Pancreas (tissue), 10 donors: ENCODE measurements around the gene SERPINI1. TPM values are rescaled to one million over a fixed set of nuclear protein-coding genes. Genes with fewer than 3 reads are reported as not detected.

Experiments used
- ATAC-seq, 4 donors: fragments of 200-7000 bp; cut with Tn5 transposase; one replicate each; pipeline versions ENCODE4 v1.8.0 to v1.9.1; 2020; ENCODE audit warnings: mild to moderate bottlenecking in 4 of 4, moderate library complexity in 4 of 4
- DNase-seq, 6 donors: peaks; one replicate each; pipeline ENCODE4 v3.0.0-alpha.2; 2020
- FAIRE-seq: peaks from 2 replicates; lab custom pipeline; 2012; peaks lifted over from hg19 to GRCh38; lab: Jason Lieb, UNC
- H3K27ac ChIP-seq, 4 donors: fragments of 200-600 bp; sonication (generic); 1 replicate in 3 of 4; 2 replicates in 1 of 4; pipeline versions ENCODE4 v1.5.0 to v1.8.0; 2020
- H3K27me3 ChIP-seq, 4 donors: fragments of 200-600 bp; one replicate each; pipeline ENCODE4 v1.8.0; 2021
- H3K36me3 ChIP-seq, 3 donors: fragments of 200-600 bp; sonication (generic) in 1 of 3; one replicate each; pipeline versions ENCODE4 v1.5.0 to v1.8.0; 2020 to 2021
- H3K4me1 ChIP-seq, 3 donors: fragments of 200-600 bp; one replicate each; pipeline ENCODE4 v1.8.0; 2021
- H3K4me3 ChIP-seq, 4 donors: fragments of 200-600 bp; sonication (generic) in 2 of 4; one replicate each; pipeline versions ENCODE4 v1.5.0 to v1.8.0; 2020 to 2021
- H3K9me3 ChIP-seq, 4 donors: fragments of 200-600 bp; one replicate each; pipeline ENCODE4 v1.8.0; 2021
- WGBS, 2 donors: extraction: QIAGEN DNeasy Blood & Tissue Kit; methylation state at CpG; one replicate each; pipeline ENCODE4 v1.1.7; 2013; 5-methylcytosine and 5-hydroxymethylcytosine counted together
- intact Hi-C, 3 donors: fragments of 100-400 bp; cut with DNase I; formaldehyde crosslinking; loops; one replicate each; pipeline versions ENCODE4 v1.11.1 to v1.14.2; 2022
- polyA plus RNA-seq, 2 donors: library from polyadenylated mRNA; stranded (reverse); fragments of 200-250 nt; gene quantifications; one replicate each; pipeline ENCODE4 v1.2.3, GENCODE V29; 2013
- total RNA-seq, 6 donors: library from RNA; stranded (reverse); fragmentation: NEBNext Ultra II Directional in 4 of 6; extraction: Animal tissue kit (Norgen Biotek cat#: 25700) in 4 of 6; gene quantifications; one replicate each; pipeline versions ENCODE4 v1.2.1 to v1.2.4, GENCODE V29; 2021 to 2023
- TF ChIP-seq, protein P1 (sequence below), 4 donors: fragments of 200-600 bp; sonication (generic) in 3 of 4; IDR thresholded peaks; one replicate each; pipeline versions ENCODE4 v1.5.0 to v1.8.0; 2021; ENCODE audit warnings: antibody characterized with exemption in 4 of 4
- donor health status: healthy with polysubstance abuse.
- donor health status: DM: no; HTN: no; CAD: no; lungs with moderate emphysema.
- donor health status: DM: no; HTN: no; CAD: no.
- donor health status: control.
- donor health status: control.
- donor health status: Bipolar disorder and iron deficiency.
- donor health status: DM: yes; HTN: yes; CAD: no.
- donor health status: DM: no; HTN: no; CAD: no.
- donor health status: DM: no; HTN: no; CAD: no.
- donor health status: DM: yes; HTN: yes; CAD: no.

SERPINI1 gene
- total and polyA plus RNA-seq, 8 donors, result 12.1 to 23.7 (median 20.8) TPM

DNA sequence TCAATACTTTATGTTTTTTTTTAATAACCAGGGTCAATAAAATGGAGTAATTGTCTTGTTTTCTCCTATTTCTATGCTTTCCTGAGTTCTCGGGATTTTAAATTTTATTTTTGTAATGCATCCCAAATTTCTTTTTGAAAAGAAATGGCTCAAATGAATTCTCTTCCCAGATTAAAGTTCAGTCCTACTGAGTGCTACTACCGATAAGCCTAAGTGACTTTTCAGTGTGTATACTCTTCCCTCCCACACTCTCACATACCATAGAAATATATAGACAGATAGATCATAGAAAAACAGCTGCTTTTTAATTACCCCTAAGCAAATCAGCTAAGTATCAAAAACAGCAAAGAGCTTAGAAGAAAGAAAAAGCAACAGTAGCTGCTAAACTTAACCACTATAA, 1.5 kb downstream of the SERPINI1 start:
- DNase-seq, result no peak
- H3K4me3 ChIP-seq, result peak overlapping the region in 2 of 4 donors; percentile 89 to 91
- H3K9me3 ChIP-seq, result no peaks in the 10 kb centered on the region
- no peaks in the 10 kb centered on the region for H3K27me3 ChIP-seq
- intact Hi-C loops, result no loop called here
- WGBS, 2 donors, result 39 to 42% methylated on average over 2 of the region's 2 CpGs
- TF ChIP-seq, protein P1, sequence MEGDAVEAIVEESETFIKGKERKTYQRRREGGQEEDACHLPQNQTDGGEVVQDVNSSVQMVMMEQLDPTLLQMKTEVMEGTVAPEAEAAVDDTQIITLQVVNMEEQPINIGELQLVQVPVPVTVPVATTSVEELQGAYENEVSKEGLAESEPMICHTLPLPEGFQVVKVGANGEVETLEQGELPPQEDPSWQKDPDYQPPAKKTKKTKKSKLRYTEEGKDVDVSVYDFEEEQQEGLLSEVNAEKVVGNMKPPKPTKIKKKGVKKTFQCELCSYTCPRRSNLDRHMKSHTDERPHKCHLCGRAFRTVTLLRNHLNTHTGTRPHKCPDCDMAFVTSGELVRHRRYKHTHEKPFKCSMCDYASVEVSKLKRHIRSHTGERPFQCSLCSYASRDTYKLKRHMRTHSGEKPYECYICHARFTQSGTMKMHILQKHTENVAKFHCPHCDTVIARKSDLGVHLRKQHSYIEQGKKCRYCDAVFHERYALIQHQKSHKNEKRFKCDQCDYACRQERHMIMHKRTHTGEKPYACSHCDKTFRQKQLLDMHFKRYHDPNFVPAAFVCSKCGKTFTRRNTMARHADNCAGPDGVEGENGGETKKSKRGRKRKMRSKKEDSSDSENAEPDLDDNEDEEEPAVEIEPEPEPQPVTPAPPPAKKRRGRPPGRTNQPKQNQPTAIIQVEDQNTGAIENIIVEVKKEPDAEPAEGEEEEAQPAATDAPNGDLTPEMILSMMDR (IDR thresholded peaks at IDR 0.05), result no peak
- no peak for ATAC-seq
- H3K36me3 ChIP-seq, result no peaks in the 10 kb centered on the region
- H3K27ac ChIP-seq, result peak overlapping the region in 2 of 4 donors; percentile 91 to 94
- peaks cover 12 to 37% (median 22%) of the 10 kb centered on the region in 3 donors for H3K4me1 ChIP-seq
- no peak for FAIRE-seq

DNA sequence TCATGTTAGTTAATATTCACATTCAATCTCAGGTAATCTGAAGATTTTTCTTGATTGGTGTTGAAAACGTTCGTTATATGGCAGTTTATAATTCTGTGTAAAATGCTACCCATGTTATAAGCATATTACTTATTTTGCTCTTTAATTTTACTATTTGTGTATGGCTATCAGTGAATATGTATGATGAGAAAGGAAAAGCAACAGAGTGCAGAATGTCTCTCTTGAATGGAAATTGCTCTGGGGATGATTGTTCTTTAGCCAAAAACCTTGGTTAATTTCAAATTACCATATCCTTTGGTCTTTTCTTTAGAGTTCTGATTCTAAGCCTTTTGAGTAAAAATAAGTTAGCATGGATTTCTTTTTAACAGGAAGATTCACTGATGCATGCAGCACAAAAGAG, 2.5 kb downstream of the SERPINI1 start:
- intact Hi-C loops, result no loop called here

DNA sequence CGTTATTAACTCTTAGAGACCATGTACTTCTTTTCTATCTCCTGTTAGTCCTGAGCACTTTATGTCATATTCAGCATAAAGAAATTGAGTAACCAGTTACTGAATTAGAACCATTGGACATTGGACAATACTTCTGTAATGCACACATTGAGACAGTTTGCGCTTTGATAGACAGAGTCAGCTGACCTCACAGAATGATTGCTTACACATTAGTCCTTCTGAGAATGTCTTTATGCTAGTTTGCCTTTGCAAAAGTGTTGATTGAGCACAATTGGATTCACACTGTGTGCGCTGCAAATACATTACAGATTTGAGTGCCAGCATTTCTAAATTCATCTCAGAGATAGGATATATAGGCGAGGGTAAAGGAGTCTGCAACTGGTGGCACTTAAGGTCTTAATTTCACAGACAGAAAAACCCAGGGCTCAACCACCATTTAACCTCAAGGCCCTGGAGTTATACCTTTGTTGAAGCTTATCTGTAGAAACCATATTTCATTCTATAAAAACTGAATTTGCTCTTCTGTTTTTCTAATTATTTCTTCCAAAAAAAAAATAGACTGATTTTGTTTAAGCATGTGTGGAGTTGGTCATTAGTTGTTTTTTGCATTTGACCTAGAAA, 3.8 kb downstream of the SERPINI1 start:
- peaks cover 4 to 20% (median 9%) of the 10 kb centered on the region in 3 donors for H3K4me1 ChIP-seq
- H3K4me3 ChIP-seq, result no peak overlapping the region
- H3K27ac ChIP-seq, result no peak overlapping the region
- TF ChIP-seq, protein P1 (IDR thresholded peaks at IDR 0.05), result no peak
- 54 to 63% methylated on average over 4 of the region's 4 CpGs for WGBS, 2 donors
- H3K27me3 ChIP-seq, result no peaks in the 10 kb centered on the region
- ATAC-seq (no peak), DNase-seq (no peak), FAIRE-seq (no peak)
- intact Hi-C loops, result no loop called here
- no peaks in the 10 kb centered on the region for H3K9me3 ChIP-seq
- H3K36me3 ChIP-seq, result no peaks in the 10 kb centered on the region

More for the DNA sequence above, 2.5 kb downstream of the SERPINI1 start:
- no peak for ATAC-seq
- H3K4me1 ChIP-seq, result peaks cover 7 to 29% (median 18%) of the 10 kb centered on the region in 3 donors
- no peak overlapping the region for H3K27ac ChIP-seq
- no peak for DNase-seq
- 43 to 54% methylated on average over 2 of the region's 2 CpGs for WGBS, 2 donors
- H3K9me3 ChIP-seq, result no peaks in the 10 kb centered on the region
- no peak for FAIRE-seq
- H3K4me3 ChIP-seq, result no peak overlapping the region
- no peaks in the 10 kb centered on the region for H3K27me3 ChIP-seq
- TF ChIP-seq, protein P1 (IDR thresholded peaks at IDR 0.05), result no peak
- H3K36me3 ChIP-seq, result no peaks in the 10 kb centered on the region

DNA sequence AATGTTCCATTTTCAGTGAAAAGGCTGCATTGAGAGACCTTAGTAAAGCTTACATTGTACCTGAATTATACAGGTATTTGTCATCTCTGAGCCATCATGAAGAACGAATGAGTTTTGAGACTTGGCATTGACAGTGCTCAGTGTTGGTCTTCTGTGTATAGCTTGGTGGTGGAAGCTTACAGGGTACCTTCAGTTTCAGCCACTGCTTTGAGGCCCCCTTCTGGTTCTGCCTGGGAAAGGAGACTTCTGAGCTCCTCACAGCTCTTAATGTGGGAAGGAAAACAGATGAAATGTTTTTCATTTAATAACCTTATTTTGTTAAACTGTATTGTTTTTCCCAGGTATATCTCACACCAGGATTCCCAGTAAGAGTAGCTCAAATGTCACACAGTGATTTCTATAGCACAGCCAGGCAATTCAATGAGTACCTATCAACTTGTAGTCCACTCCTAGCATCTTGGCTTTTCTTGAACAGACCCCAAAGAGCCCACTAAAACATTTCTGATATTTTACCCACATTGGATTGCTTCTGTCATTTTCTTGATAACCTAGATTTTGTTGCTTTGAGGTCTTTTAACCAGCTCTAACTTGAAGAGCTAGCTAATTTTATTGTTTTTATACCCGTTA, 5.6 kb downstream of the SERPINI1 start:
- DNase-seq, result peak in 3 of 6 donors; percentile 17 to 31 (median 18)
- 54 to 60% methylated on average over 2 of the region's 2 CpGs for WGBS, 2 donors
- Histone ChIP-seq H3K36me3 (no peaks in the 10 kb centered on the region), H3K4me3 (no peak overlapping the region), H3K4me1 (peaks cover 4 to 20% (median 9%) of the 10 kb centered on the region in 3 donors), H3K9me3 (no peaks in the 10 kb centered on the region), H3K27me3 (no peaks in the 10 kb centered on the region), H3K27ac (no peak overlapping the region)
- intact Hi-C loops, result no loop called here
- FAIRE-seq, result no peak
- ATAC-seq, result peak; percentile 55 to 83 (median 83)
- TF ChIP-seq, protein P1 (IDR thresholded peaks at IDR 0.05), result peak in 3 of 4 donors; percentile 8 to 25 (median 16)

DNA sequence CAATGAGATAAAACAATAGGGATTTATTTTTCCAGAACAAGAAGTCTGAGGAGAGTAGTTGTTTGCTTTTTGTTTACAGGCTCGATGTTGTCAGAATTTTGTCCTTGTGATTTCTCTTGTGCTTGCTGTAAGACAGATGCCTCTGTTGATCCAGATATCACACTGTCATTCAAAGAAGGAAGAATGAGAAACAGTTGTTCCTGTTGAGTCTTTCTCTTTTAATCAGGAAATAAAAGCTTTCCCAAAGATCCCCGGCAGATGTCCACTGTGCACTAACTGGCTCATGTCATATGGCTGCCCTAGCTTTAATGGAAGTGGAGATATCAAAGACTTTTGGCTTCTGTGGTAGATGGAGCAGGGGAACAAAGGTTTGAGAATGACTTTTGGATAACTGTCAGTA, 6.8 kb downstream of the SERPINI1 start:
- peaks cover 3 to 16% (median 4%) of the 10 kb centered on the region in 3 donors for H3K4me1 ChIP-seq
- ATAC-seq (no peak), FAIRE-seq (no peak), DNase-seq (no peak)
- H3K9me3 ChIP-seq, result no peaks in the 10 kb centered on the region
- 48 to 54% methylated on average over 2 of the region's 2 CpGs for WGBS, 2 donors
- no peaks in the 10 kb centered on the region for H3K27me3 ChIP-seq
- TF ChIP-seq, protein P1 (IDR thresholded peaks at IDR 0.05), result no peak
- H3K4me3 ChIP-seq, result no peak overlapping the region
- H3K27ac ChIP-seq, result no peak overlapping the region
- intact Hi-C loops, result no loop called here
- H3K36me3 ChIP-seq, result no peaks in the 10 kb centered on the region
